Metanephros (tissue), 2 donors: Measurements from ENCODE around the gene GINS2. TPM values are rescaled to one million over a fixed set of nuclear protein-coding genes. Genes with fewer than 3 reads are reported as not detected.

ENCODE experiments used
- small RNA-seq: library from RNA; depleted of rRNA; stranded (forward); fragments of <200 nt; gene quantifications from one replicate; pipeline ENCODE3, GENCODE V24; 2014; ENCODE audit warnings: low replicate concordance
- total RNA-seq: library from RNA; depleted of rRNA; stranded (reverse); fragments of >200 nt; gene quantifications from one replicate; pipeline ENCODE4 v1.2.3, GENCODE V29; 2014

Gene GINS2
- total RNA-seq: 6.5 TPM

DNA sequence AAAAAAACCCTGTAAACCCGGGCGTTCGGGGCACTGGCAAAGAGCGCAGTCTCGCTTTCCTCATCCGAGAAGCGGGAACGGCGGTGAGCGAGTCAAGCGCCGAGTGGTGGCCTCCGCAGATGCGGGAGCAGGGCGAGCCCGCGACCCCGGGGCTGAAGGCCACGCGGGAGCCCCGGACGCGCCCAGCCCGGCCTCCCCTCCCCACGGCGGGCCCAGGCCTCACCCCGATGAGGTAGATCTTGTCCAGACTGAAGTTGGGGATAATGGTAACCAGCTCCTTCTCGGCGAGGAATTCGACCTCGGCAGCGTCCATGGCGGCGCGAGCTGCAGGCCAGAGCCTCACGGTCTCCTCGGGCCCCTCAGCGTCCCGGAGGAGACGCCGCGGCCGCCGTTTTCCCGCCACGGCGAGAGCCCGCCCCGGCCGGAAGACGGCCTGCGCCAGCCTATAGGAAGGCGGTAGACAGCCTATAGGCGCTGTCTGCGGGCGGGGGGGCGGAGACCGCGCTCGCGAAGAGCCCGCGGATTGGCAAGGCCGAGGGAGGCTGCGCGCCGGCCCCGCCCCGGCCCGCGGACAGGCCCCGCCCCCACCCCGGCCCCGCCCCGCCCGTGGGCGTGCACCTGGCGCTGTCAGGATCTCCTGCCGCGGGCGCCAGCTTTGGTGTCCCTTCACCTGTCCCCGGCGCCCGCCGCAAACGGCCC is at the start of gene GINS2:
TSS of gene GINS2 (minus strand) at position 369 of the 699 bp plus-strand sequence. CDS start at position 313, 56 bp downstream.

Small RNA genes within 50 kb of the gene (small RNA-seq; reads per million reads assigned to genes)
- gene RN7SL381P: not detected

Other genes with a start within 250 kb of the GINS2 start
- 95.9 TPM for gene GSE1, start 75.6 kb downstream of the GINS2 start, total RNA-seq
- gene C16orf74, start 62.1 kb upstream of the GINS2 start, total RNA-seq: 5.5 TPM
- 40.5 TPM for gene EMC8, start 110.6 kb upstream of the GINS2 start, total RNA-seq
- 358 TPM for gene COX4I1, start 110.7 kb upstream of the GINS2 start, total RNA-seq
- 17.5 TPM for gene IRF8, start 210.2 kb upstream of the GINS2 start, total RNA-seq